Stimulated activated naive CD8-positive, alpha-beta T cell treated with anti-CD3 and anti-CD28 coated beads, Interleukin-15, Interleukin-2, amounts not matched to agents 100 U/mL and 50 U/mL, for 24 hours (primary cell): ENCODE results near the gene FADS3.

Experiments
- ATAC-seq: fragments of 150-1000 bp; cut with Tn5 transposase; one replicate; pipeline ENCODE4 v1.10.0; 2021
- DNase-seq: peaks from one replicate; pipeline ENCODE4 v3.0.0; 2021

FADS3 gene

DNA sequence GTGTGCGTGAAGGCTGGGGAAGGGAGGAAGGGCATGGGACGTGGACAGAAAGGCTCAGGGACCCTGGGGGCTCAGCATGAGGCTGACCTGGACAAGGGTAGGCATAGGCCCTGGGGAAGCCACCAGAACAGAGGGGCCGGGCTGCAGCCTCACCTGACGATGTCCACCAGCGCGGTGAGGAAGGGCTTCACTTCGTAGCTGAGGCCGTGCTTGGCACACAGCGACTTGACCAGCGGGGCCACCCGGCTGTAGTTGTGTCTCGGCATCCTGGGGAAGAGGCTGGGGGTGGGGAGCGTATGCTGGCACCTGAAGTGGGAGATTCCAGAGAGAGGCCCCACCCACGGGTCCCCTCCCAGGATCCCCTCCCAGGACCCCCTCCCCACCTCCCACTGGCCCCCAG lies 15.6 kb downstream of the FADS3 start:
- no peak for ATAC-seq
- no peak for DNase-seq

DNA sequence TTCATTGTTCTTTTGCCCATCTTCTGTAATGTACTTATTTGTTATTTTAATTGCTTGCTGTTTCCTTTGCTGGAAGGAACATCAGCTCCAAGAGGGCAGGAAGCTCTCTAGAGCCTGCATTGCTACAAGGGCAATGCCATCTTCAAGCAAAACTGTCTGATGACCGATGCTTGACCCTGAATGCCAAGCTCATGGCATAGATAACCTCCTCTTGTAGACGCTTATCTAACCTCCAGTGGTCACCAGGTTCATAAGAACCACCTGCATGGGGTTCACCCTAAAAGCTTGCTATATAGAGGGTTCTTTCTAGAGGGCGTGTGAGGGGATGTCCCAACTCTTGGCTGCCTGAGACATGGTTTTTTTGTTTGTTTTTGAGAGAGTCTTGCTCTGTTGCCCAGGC lies 16.5 kb downstream of the FADS3 start:
- DNase-seq: no peak
- ATAC-seq: no peak

- ATAC-seq (no peak), DNase-seq (no peak)
Observed at GRCh38 chr11:61874377-61874809, 17.0 kb downstream of the FADS3 start.

DNA sequence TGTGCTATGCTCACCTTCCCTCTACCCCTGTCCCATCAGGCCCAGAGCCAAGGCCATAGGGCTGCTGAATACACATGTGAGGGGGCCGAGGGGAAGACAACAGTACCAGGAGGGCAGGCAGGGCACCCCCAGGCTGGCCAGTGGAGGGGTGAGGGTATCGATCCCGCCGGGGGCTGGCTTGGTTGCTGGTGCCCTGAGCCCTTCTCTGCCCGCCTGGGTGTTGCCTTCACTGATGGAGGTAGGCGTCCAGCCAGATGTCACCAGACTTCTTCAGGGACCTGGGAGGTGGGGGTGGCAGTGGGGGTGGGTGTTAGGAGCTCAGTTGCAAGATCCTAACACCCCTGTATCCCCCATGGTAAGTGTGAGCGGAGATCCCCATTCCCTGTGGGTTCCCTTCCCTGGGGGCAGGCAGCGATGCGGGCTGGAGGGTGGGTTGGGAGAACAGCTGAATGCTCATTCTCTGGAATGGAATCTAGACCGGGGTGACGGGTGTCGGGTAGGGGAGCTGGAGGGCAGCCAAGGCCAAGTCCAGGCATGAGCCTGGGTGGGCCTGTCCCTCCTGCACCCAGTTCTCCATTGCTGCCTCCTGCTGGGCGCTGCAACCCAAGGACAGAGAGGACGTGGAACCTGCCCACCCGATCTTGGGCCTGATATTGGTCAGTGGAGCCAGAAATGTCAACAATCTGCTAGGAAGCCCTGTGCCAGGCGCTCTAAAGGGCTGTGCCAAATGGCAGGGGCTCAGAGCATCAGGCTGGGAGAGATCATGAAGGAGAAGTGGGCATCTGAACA lies 17.6 kb downstream of the FADS3 start:
- no peak for DNase-seq
- ATAC-seq: no peak

GRCh38 chr11:61872935-61873565 lies 18.3 kb downstream of the FADS3 start:
- ATAC-seq (no peak), DNase-seq (no peak)

GRCh38 chr11:61871158-61871597 lies 20.2 kb downstream of the FADS3 start:
- peak; percentile 90 for ATAC-seq
- DNase-seq: peak; percentile 80

GRCh38 chr11:61870541-61871031 lies 20.8 kb downstream of the FADS3 start:
- ATAC-seq (no peak), DNase-seq (no peak)

DNA sequence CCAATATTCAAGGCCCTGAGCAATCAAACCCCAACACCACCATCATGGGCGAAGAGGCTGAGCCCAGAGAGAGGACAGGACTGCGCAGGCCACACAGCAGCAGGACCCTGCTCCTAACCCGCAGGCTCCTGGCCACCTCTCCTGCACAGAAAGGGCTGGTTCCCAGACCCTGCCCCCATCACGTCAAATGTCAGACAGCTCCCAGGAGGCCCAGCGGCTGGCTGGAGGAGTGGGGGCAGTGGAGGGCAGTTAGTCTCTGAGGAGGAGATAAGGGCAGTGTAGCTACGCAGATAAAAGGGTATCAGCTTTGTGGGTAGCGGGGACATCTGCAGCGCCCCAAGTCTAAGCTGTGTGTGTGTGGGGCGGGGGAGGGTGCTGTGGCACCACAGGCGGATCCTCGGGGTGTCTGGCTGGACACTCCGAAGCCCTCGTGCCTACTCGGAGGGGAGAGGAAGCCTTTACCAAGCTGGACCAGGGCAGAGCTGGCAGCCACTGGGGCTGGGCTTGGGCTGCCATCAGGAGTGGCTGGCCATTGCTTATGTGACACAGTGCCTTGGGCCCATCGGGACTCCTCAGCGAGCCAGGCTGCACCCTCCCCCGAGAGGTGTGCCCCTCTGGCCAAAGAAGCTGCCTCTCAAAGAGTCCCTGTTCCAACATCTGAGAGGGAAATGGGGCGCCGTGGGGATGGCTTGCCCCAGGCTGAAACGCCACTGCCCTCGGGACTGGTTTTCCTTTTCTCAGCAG lies 21.5 kb downstream of the FADS3 start:
- ATAC-seq (no peak), DNase-seq (no peak)

- no peak for ATAC-seq
- DNase-seq: no peak
Observed at GRCh38 chr11:61869429-61869707, 22.0 kb downstream of the FADS3 start.

DNA sequence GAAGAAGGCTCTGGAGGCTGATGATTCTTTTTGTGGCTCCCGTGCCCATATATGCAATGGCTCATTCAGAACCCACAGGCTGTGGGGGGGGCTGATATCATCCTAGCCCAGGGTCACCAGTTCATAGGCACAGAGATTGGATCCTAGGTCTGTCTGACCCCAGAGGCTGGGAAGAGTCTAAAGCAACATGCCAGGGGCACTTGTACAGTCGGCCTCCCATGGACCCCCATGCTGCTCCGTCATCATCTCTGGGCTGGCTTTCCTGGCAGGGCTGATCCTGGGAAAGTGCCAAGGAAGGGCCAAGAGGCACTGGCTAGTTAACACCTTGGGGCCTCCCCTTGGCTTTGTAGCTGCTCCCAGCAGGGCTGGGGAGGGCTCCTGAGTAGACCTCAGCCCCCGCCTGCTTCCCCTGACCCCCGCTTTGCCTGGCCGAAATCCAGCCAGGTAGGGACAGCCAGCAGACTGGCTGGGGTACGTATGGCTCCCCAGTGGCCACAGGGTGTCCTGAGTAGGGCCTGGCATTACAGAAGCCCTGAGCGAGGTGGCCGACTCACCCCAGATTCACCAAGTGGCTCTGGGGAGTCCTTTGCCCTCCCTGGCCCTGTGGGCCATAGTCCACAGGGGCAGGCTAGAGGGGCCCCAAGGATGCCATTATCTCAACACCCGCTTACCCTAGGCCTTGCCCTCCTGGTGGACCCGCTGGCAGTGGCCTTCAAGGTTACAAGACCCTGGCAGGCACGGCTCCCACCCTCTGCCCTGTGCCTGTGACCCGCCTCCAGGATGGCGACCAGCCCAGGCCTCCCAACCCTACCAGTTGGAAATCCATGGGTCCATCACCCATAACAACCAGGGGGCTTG lies 22.5 kb downstream of the FADS3 start:
- DNase-seq: no peak
- no peak for ATAC-seq

DNA sequence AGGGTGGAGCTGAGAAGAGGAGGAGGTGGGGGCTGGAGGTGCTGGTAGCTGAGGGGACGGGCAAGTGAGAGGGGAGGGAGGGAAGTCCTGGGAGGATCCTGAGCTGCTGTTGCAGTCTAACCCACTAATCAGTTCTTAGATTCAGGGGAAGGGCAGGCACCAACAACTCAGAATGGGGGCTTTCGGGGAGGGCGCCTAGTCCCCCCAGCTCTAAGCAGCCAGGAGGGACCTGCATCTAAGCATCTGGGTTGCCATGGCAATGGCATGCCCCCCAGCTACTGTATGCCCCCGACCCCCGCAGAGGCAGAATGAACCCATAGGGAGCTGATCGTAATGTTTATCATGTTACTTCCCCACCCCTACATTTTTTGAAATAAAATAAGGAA lies 24.4 kb downstream of the FADS3 start:
- DNase-seq: no peak
- no peak for ATAC-seq

- DNase-seq (no peak), ATAC-seq (no peak)
Observed at GRCh38 chr11:61866231-61866957, 25.0 kb downstream of the FADS3 start.

DNA sequence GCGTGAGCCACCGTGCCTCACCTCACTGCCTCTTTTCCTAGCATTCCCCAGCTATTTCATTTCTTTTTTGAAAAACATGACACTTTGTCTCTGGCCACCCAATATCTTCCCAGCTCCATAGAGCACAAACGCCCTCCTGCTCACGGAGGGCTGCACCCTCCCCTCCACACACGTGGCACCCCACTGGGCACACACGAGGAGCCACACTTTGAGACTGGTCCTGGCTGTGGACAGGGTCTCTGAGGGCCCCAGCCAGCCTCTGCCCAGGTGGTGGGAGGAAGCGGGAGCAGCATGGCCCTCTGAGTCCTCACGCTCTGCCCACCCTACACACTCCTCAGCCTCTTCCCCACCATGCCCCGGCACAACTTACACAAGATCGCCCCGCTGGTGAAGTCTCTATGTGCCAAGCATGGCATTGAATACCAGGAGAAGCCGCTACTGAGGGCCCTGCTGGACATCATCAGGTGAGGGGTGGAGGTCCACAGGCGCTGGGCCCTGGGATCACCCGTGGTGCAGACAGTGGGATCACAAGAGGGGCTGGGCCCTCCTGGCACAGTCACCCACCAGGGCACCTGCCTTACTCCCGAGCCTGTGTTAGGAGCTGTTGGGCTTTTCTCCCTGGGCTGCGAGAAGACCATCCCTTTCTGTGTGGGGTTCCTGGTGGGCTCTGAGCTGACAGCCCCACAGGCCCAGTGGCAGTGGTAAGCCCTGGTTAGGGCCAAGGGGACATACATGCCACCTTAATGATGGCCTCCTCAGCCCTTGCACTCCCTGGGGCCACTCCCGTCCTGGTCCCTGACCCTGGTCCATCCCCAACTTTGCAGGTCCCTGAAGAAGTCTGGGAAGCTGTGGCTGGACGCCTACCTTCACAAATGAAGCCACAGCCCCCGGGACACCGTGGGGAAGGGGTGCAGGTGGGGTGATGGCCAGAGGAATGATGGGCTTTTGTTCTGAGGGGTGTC lies 26.2 kb downstream of the FADS3 start:
- peak; percentile 7 for ATAC-seq
- DNase-seq: no peak

DNA sequence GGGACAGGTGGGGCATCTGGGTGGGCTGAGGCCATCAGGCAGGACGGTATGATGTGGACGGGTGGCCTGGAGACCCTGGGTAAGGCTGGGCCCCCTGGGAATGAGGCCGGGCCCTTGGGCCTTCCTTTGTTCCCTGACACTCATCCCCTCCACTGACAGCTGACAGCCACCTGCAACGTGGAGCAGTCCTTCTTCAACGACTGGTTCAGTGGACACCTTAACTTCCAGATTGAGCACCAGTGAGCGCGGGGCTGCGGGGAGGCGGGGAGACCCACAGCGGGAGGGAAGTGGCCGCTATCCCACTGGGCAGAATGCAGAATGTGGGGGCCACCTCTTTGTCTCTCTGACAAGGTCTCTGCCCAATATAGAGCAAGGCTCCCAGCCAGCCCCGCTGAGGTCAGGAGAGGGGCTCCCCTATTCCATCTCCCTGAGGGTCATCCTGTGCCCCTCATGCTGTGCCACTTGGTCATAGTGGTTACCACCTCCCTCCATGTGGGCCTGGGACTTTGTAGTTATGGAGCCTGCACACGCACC lies 27.7 kb downstream of the FADS3 start:
- DNase-seq: no peak
- ATAC-seq: no peak

GRCh38 chr11:61862714-61863547 lies 28.4 kb downstream of the FADS3 start:
- ATAC-seq (no peak), DNase-seq (no peak)

GRCh38 chr11:61861634-61862033 lies 29.7 kb downstream of the FADS3 start:
- DNase-seq: no peak
- no peak for ATAC-seq

- no peak for DNase-seq
- no peak for ATAC-seq
Observed at GRCh38 chr11:61860054-61860903, 31.1 kb downstream of the FADS3 start.
